Islet of Langerhans (tissue), 1 donor: ENCODE results near the gene ANKRD35.

ENCODE experiments used
- FAIRE-seq: peaks from one replicate; lab custom pipeline; 2011; peaks lifted over from hg19 to GRCh38; lab: Jason Lieb, UNC

The ANKRD35 gene

DNA sequence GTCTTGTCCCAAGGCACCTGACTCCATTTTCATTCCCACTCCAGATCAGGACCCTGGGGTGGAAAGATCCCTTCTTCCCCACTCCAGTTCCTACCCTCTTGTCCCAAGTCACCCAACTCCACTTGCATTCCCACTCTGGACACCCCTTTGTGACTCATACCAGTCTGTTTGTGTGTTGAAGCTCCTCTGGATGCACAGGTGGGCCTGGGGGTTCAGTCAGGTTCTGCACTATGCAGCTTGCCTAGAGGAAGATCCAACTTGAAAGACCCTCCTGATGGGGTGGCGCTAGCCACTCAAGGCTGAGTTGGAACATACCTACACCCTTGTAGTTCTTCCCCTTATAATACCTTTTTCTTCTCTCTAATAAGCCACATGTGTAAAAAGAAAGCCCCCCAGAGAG, 9.8 kb upstream of the ANKRD35 start:
- FAIRE-seq = no peak

DNA sequence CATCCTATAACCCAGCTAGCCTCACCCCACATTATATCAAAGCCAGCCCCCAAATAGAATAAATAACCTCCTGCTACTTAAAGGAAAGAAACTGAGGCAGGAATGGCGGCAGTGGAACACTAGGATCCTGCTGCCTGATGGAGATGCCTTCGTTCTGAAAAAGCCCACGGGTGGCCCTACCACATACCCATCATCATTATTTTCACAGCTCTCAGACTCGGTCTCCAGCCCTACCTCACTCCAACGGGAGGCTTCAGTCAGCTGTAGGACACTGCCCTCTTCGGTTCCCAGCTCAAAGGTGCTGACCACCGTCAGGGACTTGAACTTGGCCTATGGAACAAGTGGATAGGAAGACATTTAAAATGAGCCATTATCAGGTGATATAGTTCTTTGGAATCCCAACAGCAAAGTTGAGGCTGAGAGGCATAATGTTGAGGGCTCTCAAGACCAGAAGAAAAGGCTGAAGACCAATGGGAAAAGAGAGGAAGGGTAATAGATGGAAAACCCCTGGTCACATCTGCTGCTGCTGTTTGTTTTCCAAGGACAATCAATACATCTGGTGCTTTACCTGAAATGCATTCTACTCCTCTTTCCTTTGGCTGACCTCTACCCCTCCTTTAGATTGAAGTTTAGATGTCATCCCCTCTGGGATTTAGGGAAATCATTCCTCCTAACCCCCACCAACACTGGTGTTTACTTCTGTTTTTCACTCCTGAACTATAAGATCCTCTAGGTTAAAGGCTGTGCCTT, 7.8 kb upstream of the ANKRD35 start:
- no peak for FAIRE-seq

- peak; percentile 49 for FAIRE-seq
Measured at GRCh38 chr1:145892486-145893087, 6.9 kb upstream of the ANKRD35 start.

- peak; percentile 99 for FAIRE-seq
Measured at GRCh38 chr1:145891587-145892485, 6.2 kb upstream of the ANKRD35 start.

DNA sequence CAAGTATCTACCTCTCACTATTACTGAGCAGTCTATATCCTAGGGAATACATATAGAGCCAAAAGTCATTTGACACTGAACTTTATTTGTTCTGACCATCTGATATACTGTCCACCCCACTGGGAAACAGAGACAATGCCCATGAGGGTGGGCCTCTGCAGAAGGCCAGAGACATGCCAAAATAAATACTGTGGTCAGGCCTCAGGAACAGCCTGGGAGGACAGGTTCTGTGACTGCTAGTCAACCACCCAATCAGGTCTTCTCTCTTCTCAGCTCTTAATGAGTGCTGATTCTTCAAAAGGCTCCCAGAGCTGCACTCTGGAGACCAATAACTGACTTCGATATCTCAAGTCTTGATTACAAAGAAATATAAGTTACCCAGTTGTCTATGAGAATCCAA, 5.5 kb upstream of the ANKRD35 start:
- FAIRE-seq = no peak

DNA sequence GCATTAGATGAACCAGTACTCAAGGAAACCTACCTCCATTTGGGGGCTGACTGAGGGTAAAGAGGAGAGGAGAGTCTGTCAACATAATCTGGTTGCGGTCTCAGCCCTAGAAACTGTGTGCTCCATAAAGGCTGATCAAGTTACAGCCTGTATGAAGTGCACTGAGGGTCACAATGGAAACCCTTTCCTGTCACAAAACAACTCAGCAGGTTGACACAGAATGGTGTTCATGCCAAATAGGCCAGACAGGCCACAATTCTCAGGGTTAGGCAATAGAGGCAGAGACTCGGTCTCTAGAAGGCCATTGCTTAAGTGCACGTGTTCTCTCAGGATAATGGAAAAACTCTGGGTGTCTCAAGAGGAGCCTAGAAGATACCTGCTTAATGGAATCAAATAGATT, 4.1 kb upstream of the ANKRD35 start:
- no peak for FAIRE-seq

- FAIRE-seq = no peak
Measured at GRCh38 chr1:145887631-145888030, 2.0 kb upstream of the ANKRD35 start.

GRCh38 chr1:145886816-145887215, 1.1 kb upstream of the ANKRD35 start:
- no peak for FAIRE-seq

DNA sequence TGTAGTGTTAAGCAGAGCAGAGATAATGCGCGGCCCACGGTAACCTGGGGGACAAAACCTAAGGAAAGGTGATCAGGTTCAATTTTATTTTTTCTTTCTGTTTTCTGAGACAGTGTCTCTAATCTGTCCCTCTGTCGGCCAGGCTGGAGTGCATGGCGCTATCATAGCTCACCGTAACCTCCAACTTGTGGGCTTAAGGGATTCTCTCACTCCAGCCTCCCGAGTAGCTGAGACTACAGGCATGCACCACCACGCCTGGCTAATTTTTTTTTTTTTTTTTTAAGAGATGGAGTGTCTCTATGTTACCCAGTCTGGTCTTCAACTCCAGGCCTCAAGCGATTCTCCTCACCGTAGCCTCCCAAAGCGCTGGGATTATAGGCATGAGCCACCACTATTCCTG, 724 bp upstream of the ANKRD35 start:
- no peak for FAIRE-seq

GRCh38 chr1:145884675-145885074, 991 bp downstream of the ANKRD35 start:
- no peak for FAIRE-seq

DNA sequence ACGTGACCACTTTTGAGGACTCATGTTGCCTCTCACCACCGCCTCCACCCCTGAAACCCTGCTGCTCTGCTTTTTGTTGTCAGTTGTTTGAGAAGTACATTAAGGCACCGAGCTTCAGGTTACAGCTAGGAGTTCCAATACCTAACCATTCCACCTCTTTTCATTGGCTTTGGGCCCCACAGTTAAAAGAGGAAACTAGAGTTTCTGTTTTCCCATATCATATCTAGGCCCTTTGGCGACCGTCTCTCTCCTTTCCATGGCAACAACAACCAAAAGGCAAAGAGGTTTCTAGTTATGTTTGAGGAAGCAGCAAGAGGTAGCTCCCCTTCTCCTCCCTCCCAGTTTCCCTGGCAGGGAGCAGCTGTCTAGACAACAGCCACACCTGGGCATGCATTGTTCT, 5.9 kb downstream of the ANKRD35 start:
- no peak for FAIRE-seq

DNA sequence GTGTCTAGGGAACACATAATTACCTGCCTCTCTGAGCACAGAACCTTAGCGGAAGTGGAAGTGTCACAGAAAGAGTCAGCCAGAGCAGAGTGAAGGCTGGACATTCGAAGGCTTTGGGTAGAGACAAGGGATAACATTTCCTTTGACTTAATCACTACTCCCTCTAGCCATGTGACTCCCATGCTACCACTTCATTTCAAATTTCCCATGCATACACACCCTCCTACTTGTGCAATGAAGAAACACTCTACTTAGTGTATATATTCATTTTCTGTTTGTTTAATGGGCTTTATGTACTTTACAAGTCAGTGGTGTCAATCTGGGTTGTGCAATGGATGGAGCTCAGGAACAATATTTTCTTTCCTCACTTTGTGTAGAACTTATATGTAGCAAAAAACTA, 6.9 kb downstream of the ANKRD35 start:
- no peak for FAIRE-seq

DNA sequence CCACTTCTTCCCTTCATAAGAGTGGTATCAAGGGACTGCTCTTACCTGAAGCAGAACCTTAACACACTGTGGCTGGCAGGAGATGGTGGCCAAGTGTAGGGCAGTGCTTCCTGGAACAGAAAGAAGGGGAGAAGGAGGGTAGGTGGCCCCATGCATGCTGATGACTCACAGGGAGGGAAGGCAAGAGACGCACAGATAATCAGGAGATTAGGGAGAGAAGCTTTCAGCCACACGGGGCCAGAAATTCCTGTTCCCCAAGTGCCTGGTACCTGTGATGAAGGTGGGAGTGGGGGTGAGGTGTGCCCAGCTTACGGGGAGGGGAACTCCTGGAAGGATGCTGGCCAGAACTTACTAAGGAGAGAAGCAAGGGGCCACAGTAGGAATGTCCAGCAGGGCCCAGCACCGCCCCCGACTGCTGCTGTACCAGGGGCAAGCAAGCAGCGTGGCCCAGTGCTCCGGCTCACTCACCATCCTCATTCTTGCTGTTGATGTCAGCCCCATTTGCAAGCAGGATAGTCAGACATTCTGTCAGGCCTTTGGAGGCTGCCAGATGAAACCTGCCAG, 7.7 kb downstream of the ANKRD35 start:
- no peak for FAIRE-seq

DNA sequence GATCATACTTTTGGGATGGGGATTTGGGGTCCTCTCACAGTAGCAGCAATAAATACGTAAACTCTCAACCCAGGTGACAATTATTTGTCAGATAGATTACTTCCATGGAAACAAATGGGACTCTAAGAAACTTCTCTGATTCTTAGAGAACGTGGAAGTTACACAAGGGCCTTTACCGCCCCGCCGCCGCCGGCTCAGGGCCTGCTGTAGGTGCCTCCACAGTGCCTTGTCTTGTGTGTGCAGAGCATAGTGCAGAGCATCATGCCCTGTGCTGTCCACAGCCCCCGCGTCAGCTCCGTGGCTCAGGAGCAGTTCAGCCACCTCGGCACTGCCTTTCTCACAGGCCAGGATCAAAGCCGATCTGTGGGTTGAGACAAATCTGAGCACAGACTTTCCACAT, 11.0 kb downstream of the ANKRD35 start:
- no peak for FAIRE-seq

GRCh38 chr1:145871994-145872924, 13.4 kb downstream of the ANKRD35 start:
- FAIRE-seq = no peak

DNA sequence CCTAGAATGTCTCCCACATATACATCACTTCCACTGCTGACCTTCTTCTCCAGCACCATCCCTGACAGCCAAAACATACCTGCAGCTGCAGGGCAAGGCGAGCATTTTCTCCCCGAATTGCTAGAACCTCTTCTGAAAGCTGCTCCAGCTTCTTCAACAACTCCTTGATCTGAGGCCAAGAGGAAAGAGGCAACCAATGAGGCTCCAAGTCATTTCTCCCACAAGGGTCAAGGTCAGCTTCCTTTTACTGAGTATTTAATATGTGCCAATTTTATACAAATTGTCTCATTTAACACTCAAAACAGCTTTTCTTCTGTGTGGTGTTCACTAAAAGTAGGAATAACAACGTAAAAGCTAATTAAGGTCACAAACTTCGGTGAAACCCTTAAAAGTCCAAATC, 17.4 kb downstream of the ANKRD35 start:
- peak; percentile 64 for FAIRE-seq

GRCh38 chr1:145863282-145864018, 22.2 kb downstream of the ANKRD35 start:
- FAIRE-seq = no peak

DNA sequence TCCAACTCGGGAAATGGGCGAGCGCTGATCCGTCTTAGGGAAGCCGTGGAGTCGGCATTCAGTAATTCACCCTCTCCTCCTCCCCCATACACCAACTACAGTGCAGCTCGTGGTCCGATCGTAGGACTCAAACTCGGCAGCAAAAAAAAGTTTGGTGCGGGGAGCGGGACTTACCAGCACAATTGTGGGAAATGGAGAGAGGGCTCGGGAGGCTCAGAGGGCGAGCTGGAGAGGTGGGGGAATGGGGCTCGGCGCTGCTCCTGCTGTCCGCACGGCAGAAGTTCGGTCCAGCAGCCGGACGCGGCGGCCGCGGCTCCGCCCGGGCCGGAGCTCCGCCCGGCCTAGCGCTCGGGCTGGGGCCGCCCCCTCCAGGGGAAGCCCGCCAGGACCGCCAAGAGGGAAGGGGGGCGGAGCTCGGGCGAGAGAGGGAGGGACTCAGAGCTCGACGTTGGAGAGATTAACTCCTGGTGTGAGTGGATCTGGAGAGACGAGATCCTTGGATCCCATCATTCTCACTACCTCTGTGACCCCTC, 26.1 kb downstream of the ANKRD35 start:
- peak; percentile 81 for FAIRE-seq

GRCh38 chr1:145858901-145859490, 26.7 kb downstream of the ANKRD35 start, which contains the start of gene PIAS3:
PIAS3 (minus strand) TSS chr1:145859081; CDS start chr1:145858990, 91 bp downstream.
- FAIRE-seq = no peak

GRCh38 chr1:145858238-145858900, 27.3 kb downstream of the ANKRD35 start:
- no peak for FAIRE-seq
